Caco-2 (cell line): ENCODE results near the gene SLC4A7. TPM values are rescaled to one million over a fixed set of nuclear protein-coding genes. Genes with fewer than 3 reads are reported as not detected.

Experiments used
- BruUV-seq: library from RNA; stranded (reverse); fragments of 400-500 nt; replicated peaks from 2 replicates; lab custom pipeline; 2021; lab: Mats Ljungman, UMichigan
- CTCF ChIA-PET: fragments of 300-600 bp; sonication (Branson Sonifier 250); formaldehyde crosslinking; loops from one replicate; lab custom pipeline; 2022; ENCODE audit warnings: antibody characterized with exemption; lab: Charles Lee
- POLR2A ChIA-PET: fragments of 300-600 bp; sonication (Branson Sonifier 250); formaldehyde crosslinking; loops from one replicate; lab custom pipeline; 2022; ENCODE audit warnings: antibody characterized with exemption; lab: Charles Lee
- DNase-seq, 2 experiments: peaks; one replicate each; pipeline versions ENCODE4 v3.0.0 to v3.0.0-alpha.2; 2020 to 2022
- H3K27me3 ChIP-seq: replicated peaks from 2 replicates; pipeline ENCODE4 v1.6.0; 2011; ENCODE audit warnings: low read length; ENCODE audit not compliant: control insufficient read depth, insufficient read depth
- H3K36me3 ChIP-seq: 2 replicates; pipeline ENCODE4 v1.5.1; 2011; ENCODE audit warnings: low read length; ENCODE audit not compliant: control insufficient read depth, insufficient read depth
- H3K4me1 ChIP-seq: fragments of 250-450 bp; sonication (Bioruptor Pico); 2 replicates; pipeline ENCODE4 v1.5.1; 2020; ENCODE audit warnings: mild to moderate bottlenecking
- H3K4me3 ChIP-seq: 2 replicates; pipeline ENCODE4 v1.5.1; 2011; ENCODE audit warnings: low read depth, mild to moderate bottlenecking, control low read depth, low read length
- H3K9me3 ChIP-seq: fragments of 250-450 bp; sonication (Bioruptor Pico); 2 replicates; pipeline ENCODE4 v1.5.1; 2020; ENCODE audit warnings: mild to moderate bottlenecking, moderate library complexity
- H3K27ac Mint-ChIP-seq: one replicate; pipeline ENCODE4 v1.8.0; 2022; ENCODE audit warnings: mixed read lengths; ENCODE audit not compliant: unreplicated experiment
- H3K27me3 Mint-ChIP-seq: one replicate; pipeline ENCODE4 v1.8.0; 2022; ENCODE audit warnings: mixed read lengths; ENCODE audit not compliant: insufficient read depth, unreplicated experiment
- H3K36me3 Mint-ChIP-seq: one replicate; pipeline ENCODE4 v1.8.0; 2022; ENCODE audit warnings: mild to moderate bottlenecking, mixed read lengths; ENCODE audit not compliant: insufficient read depth, unreplicated experiment
- H3K4me1 Mint-ChIP-seq: one replicate; pipeline ENCODE4 v1.8.0; 2022; ENCODE audit warnings: low read depth, mixed read lengths; ENCODE audit not compliant: unreplicated experiment
- H3K4me3 Mint-ChIP-seq: one replicate; pipeline ENCODE4 v1.8.0; 2022; ENCODE audit warnings: mild to moderate bottlenecking, moderate library complexity, mixed read lengths; ENCODE audit not compliant: unreplicated experiment
- H3K9me3 Mint-ChIP-seq: one replicate; pipeline ENCODE4 v1.8.0; 2022; ENCODE audit warnings: mixed read lengths; ENCODE audit not compliant: unreplicated experiment
- CTCF ChIP-seq, 2 experiments: fragments of 200-600 bp in 1 of 2; IDR thresholded peaks; 1 replicate in 1 of 2; 2 replicates in 1 of 2; pipeline versions ENCODE4 v1.5.1 to v1.8.0; 2011 to 2022; ENCODE audit warnings: antibody characterized with exemption in 1 of 2, control low read depth in 1 of 2, inconsistent platforms in 1 of 2, low read depth in 1 of 2, low read length in 1 of 2, mild to moderate bottlenecking in 1 of 2, moderate library complexity in 1 of 2; ENCODE audit not compliant: insufficient read depth in 1 of 2, severe bottlenecking in 1 of 2, unreplicated experiment in 1 of 2
- intact Hi-C: fragments of 100-400 bp; cut with micrococcal nuclease; formaldehyde crosslinking; loops from one replicate; pipeline ENCODE4 v1.10.0; 2022; ENCODE audit not compliant: unreplicated experiment
- total RNA-seq: library from RNA; stranded (reverse); gene quantifications from 2 replicates; pipeline ENCODE4 v1.2.3, GENCODE V29; 2022

Gene SLC4A7
- total RNA-seq, 1 experiment from 2014 or later: 14.9 TPM

- ChIA-PET CTCF (no interaction called here), POLR2A (no interaction called here)
- no peaks in the 10 kb centered on the region for H3K27me3 Mint-ChIP-seq
- peaks cover 5% of the 10 kb centered on the region for H3K36me3 Mint-ChIP-seq
- Histone ChIP-seq H3K4me3 (no peak overlapping the region), H3K36me3 (no peaks in the 10 kb centered on the region), H3K4me1 (no peaks in the 10 kb centered on the region), H3K27me3 (no peaks in the 10 kb centered on the region), H3K9me3 (no peaks in the 10 kb centered on the region)
- no peak overlapping the region for H3K27ac Mint-ChIP-seq
- no peak for TF ChIP-seq CTCF (IDR thresholded peaks at IDR 0.05; ENCODE audit: insufficient read depth in 1 of 2, low read depth in 1 of 2, low read length in 1 of 2, severe bottlenecking in 1 of 2, unreplicated experiment in 1 of 2)
- no TSS peak for BruUV-seq
- intact Hi-C loops: no loop called here
- no peak for DNase-seq
- H3K9me3 Mint-ChIP-seq: no peaks in the 10 kb centered on the region
- no peak overlapping the region for H3K4me3 Mint-ChIP-seq
- H3K4me1 Mint-ChIP-seq: no peaks in the 10 kb centered on the region
These were observed 31.7 kb downstream of the SLC4A7 start for GRCh38 chr3:27452368-27453090.

GRCh38 chr3:27451842-27452241 lies 32.3 kb downstream of the SLC4A7 start:
- DNase-seq: no peak
- ChIA-PET POLR2A (no interaction called here), CTCF (no interaction called here)
- H3K27ac Mint-ChIP-seq: no peak overlapping the region
- H3K9me3 ChIP-seq: no peaks in the 10 kb centered on the region
- H3K4me3 ChIP-seq: no peak overlapping the region
- H3K36me3 ChIP-seq: no peaks in the 10 kb centered on the region
- BruUV-seq: no TSS peak
- H3K27me3 Mint-ChIP-seq: no peaks in the 10 kb centered on the region
- no peak overlapping the region for H3K4me3 Mint-ChIP-seq
- H3K4me1 Mint-ChIP-seq: no peaks in the 10 kb centered on the region
- intact Hi-C loops: no loop called here
- peaks cover 5% of the 10 kb centered on the region for H3K36me3 Mint-ChIP-seq
- H3K4me1 ChIP-seq: no peaks in the 10 kb centered on the region
- H3K27me3 ChIP-seq: no peaks in the 10 kb centered on the region
- TF ChIP-seq CTCF (IDR thresholded peaks at IDR 0.05; ENCODE audit: insufficient read depth in 1 of 2, low read depth in 1 of 2, low read length in 1 of 2, severe bottlenecking in 1 of 2, unreplicated experiment in 1 of 2): no peak
- no peaks in the 10 kb centered on the region for H3K9me3 Mint-ChIP-seq

- no TSS peak for BruUV-seq
- H3K4me3 ChIP-seq: no peak overlapping the region
- Mint-ChIP-seq H3K27me3 (no peaks in the 10 kb centered on the region), H3K27ac (no peak overlapping the region), H3K9me3 (no peaks in the 10 kb centered on the region), H3K4me3 (no peak overlapping the region), H3K4me1 (no peaks in the 10 kb centered on the region), H3K36me3 (peaks cover 5% of the 10 kb centered on the region)
- H3K4me1 ChIP-seq: no peaks in the 10 kb centered on the region
- ChIA-PET POLR2A (no interaction called here), CTCF (no interaction called here)
- no peak for TF ChIP-seq CTCF (IDR thresholded peaks at IDR 0.05; ENCODE audit: insufficient read depth in 1 of 2, low read depth in 1 of 2, low read length in 1 of 2, severe bottlenecking in 1 of 2, unreplicated experiment in 1 of 2)
- H3K9me3 ChIP-seq: no peaks in the 10 kb centered on the region
- no peaks in the 10 kb centered on the region for H3K36me3 ChIP-seq
- H3K27me3 ChIP-seq: no peaks in the 10 kb centered on the region
- intact Hi-C loops: no loop called here
- no peak for DNase-seq
These were observed 32.9 kb downstream of the SLC4A7 start for GRCh38 chr3:27451251-27451650.
